ENCODE measurements around the gene UST. TPM values are rescaled to one million over a fixed set of nuclear protein-coding genes. Genes with fewer than 3 reads are reported as not detected.

Gene UST
- total and polyA plus RNA-seq, 9 of the 15 experiments (the other 6 are each of a cell fraction or from before 2014, with no cell fraction given) = 0.04 to 0.10 TPM; not detected in 7

- FAIRE-seq = no peak
- Histone ChIP-seq H3K9ac (ENCODE audit: insufficient read depth in 1 of 2, low read depth in 2 of 2, low read length in 2 of 2) (no peak overlapping the region), H3K9me3 (replicated peaks; ENCODE audit: control insufficient read depth, insufficient read depth, low read depth, low read length) (no peaks in the 10 kb centered on the region), H3K27ac (ENCODE audit: extremely low read depth, low read depth, low read length) (no peak overlapping the region), H3K4me3 (no peak overlapping the region), H3K4me2 (ENCODE audit: insufficient read depth, low read length) (no peak overlapping the region), H3K27me3 (ENCODE audit: control insufficient read depth in 2 of 2, insufficient read depth in 2 of 2, low read length in 2 of 2) (peaks cover 8 to 18% of the 10 kb centered on the region in 2 experiments; a peak in 3 of 5 replicates), H4K20me1 (replicated peaks; ENCODE audit: control insufficient read depth, insufficient read depth, low read length) (no peaks in the 10 kb centered on the region), H3K36me3 (ENCODE audit: control insufficient read depth, insufficient read depth, low read length) (no peaks in the 10 kb centered on the region), H3K4me1 (replicated peaks in 1 of 2; ENCODE audit: control insufficient read depth in 2 of 2, insufficient read depth in 2 of 2, low read length in 2 of 2) (no peaks in the 10 kb centered on the region), H3K79me2 (ENCODE audit: control insufficient read depth, insufficient read depth, low read length) (no peaks in the 10 kb centered on the region), H3K9me1 (ENCODE audit: control insufficient read depth, insufficient read depth, low read length) (no peaks in the 10 kb centered on the region), H2AFZ (ENCODE audit: low read depth, low read length) (no peak overlapping the region)
- CTCF ChIA-PET (ENCODE audit: low intra/inter-chr PET ratio) = no interaction called here
- intact Hi-C loops (cut with micrococcal nuclease) (no loop called here), in situ Hi-C loops (cut with MboI) (no loop called here)
- POLR2A ChIA-PET = interaction anchor here (1.0 to 1.3 kb wide), 2 partner anchors 10 to 16 kb away, joined by 3 read pairs; no protein-coding TSS in a partner anchor
- WGBS (ENCODE audit: insufficient coverage, low coverage, missing lambda C conversion rate) = 1% methylated on average over 3 of the region's 3 CpGs
- no TSS peak for BruUV-seq (replicated peaks)
- TF ChIP-seq ELK1 (CRISPR knock-in tag; IDR thresholded peaks at IDR 0.05) = no peak
- TF ChIP-seq TAF9B (IDR thresholded peaks at IDR 0.05; ENCODE audit: partially characterized antibody) = no peak
- TF ChIP-seq TEAD1 (CRISPR knock-in tag; IDR thresholded peaks at IDR 0.05) = no peak
- no peak for TF ChIP-seq ZNF174 (CRISPR knock-in tag; IDR thresholded peaks at IDR 0.05)
- no peak for TF ChIP-seq HDAC1 (IDR thresholded peaks at IDR 0.05)
- no peak for TF ChIP-seq HNRNPH1 (optimal IDR thresholded peaks at IDR 0.05; ENCODE audit: low read depth, low read length)
- no peak for TF ChIP-seq ZNF197 (CRISPR knock-in tag; IDR thresholded peaks at IDR 0.05; ENCODE audit: low read depth)
- TF ChIP-seq GABPA (tag; conservative IDR thresholded peaks at IDR 0.05; ENCODE audit: low read depth) = no peak
- no peak for TF ChIP-seq SMC3 (conservative IDR thresholded peaks at IDR 0.05; ENCODE audit: insufficient read depth, low read depth, low read length)
- no peak for TF ChIP-seq BMI1 (IDR thresholded peaks at IDR 0.05; ENCODE audit: low read length)
- no peak for TF ChIP-seq STAT6 (CRISPR knock-in tag; IDR thresholded peaks at IDR 0.05)
- TF ChIP-seq NCOA6 (IDR thresholded peaks at IDR 0.05) = no peak
- TF ChIP-seq SIN3A (IDR thresholded peaks at IDR 0.05; ENCODE audit: borderline replicate concordance in 2 of 2, control insufficient read depth in 1 of 2, low read depth in 2 of 2, low read length in 2 of 2) = no peak
- no peak for TF ChIP-seq ZSCAN32 (CRISPR knock-in tag; IDR thresholded peaks at IDR 0.05)
- no peak for TF ChIP-seq ETS1 (conservative IDR thresholded peaks at IDR 0.05; ENCODE audit: control insufficient read depth, low read depth, low read length)
- DNase-seq (ENCODE audit: extremely low read depth in 1 of 4, low spot score in 3 of 4) = no peak
- ATAC-seq = no peak
Measured at GRCh38 chr6:148771212-148771601, 24.4 kb downstream of the UST start.
